SK-N-MC (cell line): ENCODE measurements around the gene CDH4.

Experiments used
- EZH2 ChIP-seq: fragments of 200-600 bp; sonication (generic); IDR thresholded peaks from one replicate; pipeline ENCODE4 v1.6.1; 2017; ENCODE audit warnings: antibody characterized with exemption
- FOXP2 ChIP-seq: optimal IDR thresholded peaks from 2 replicates; pipeline ENCODE3; 2011; ENCODE audit warnings: mild to moderate bottlenecking, moderate library complexity; ENCODE audit not compliant: insufficient read depth; ENCODE audit errors: extremely low read length, control extremely low read depth
- POLR2AphosphoS5 ChIP-seq: IDR thresholded peaks from 2 replicates; pipeline ENCODE4 v1.6.1; 2012; ENCODE audit warnings: mild to moderate bottlenecking, low read depth, low read length, borderline replicate concordance

- TF ChIP-seq EZH2 (no peak), POLR2AphosphoS5 (no peak), FOXP2 (no peak)
These were observed 133.7 kb downstream of the CDH4 start for GRCh38 chr20:61385731-61386130.
